MM.1S (cell line): ENCODE results near the gene NELFB.

ENCODE experiments used
- DNase-seq: peaks from one replicate; pipeline ENCODE4 v3.0.0-alpha.2; 2015
- H2AFZ ChIP-seq: fragments of 300-600 bp; sonication (generic); 2 replicates; pipeline ENCODE4 v1.6.0; 2016; ENCODE audit warnings: antibody characterized with exemption, low read length
- H3F3A ChIP-seq: fragments of 300-600 bp; sonication (generic); 2 replicates; pipeline ENCODE4 v1.6.1; 2016; ENCODE audit warnings: mild to moderate bottlenecking, antibody characterized with exemption, low read length, moderate library complexity, mixed read lengths; ENCODE audit not compliant: insufficient read depth
- H3K27ac ChIP-seq: fragments of 300-600 bp; sonication (generic); 2 replicates; pipeline ENCODE4 v1.5.1; 2016; ENCODE audit warnings: mild to moderate bottlenecking, low read length
- H3K27me3 ChIP-seq: fragments of 300-600 bp; sonication (generic); replicated peaks from 2 replicates; pipeline ENCODE4 v1.6.0; 2016; ENCODE audit warnings: low read length; ENCODE audit not compliant: insufficient read depth
- H3K36me3 ChIP-seq: fragments of 300-600 bp; sonication (generic); replicated peaks from 2 replicates; pipeline ENCODE4 v1.6.1; 2016; ENCODE audit warnings: mild to moderate bottlenecking, low read length, mixed read lengths; ENCODE audit not compliant: insufficient read depth
- H3K4me1 ChIP-seq: fragments of 300-600 bp; sonication (generic); 2 replicates; pipeline ENCODE4 v1.6.1; 2016; ENCODE audit warnings: low read length, mixed read lengths
- H3K4me2 ChIP-seq: fragments of 300-600 bp; sonication (generic); 2 replicates; pipeline ENCODE4 v1.6.0; 2016; ENCODE audit warnings: low read depth, low read length
- H3K4me3 ChIP-seq: fragments of 300-600 bp; sonication (generic); 2 replicates; pipeline ENCODE4 v1.5.1; 2016; ENCODE audit warnings: low read length, mixed read lengths
- H3K79me2 ChIP-seq: fragments of 300-600 bp; sonication (generic); 2 replicates; pipeline ENCODE4 v1.6.1; 2016; ENCODE audit warnings: mixed run types, low read length, mixed read lengths
- H3K9ac ChIP-seq: fragments of 300-600 bp; sonication (generic); 2 replicates; pipeline ENCODE4 v1.6.1; 2016; ENCODE audit warnings: low read length, mixed read lengths
- H3K9me2 ChIP-seq: fragments of 300-600 bp; sonication (generic); replicated peaks from 2 replicates; pipeline ENCODE4 v1.6.1; 2016; ENCODE audit warnings: mild to moderate bottlenecking, low read length, mixed read lengths; ENCODE audit not compliant: insufficient read depth
- H3K9me3 ChIP-seq: fragments of 300-600 bp; sonication (generic); replicated peaks from 2 replicates; pipeline ENCODE4 v1.6.1; 2016; ENCODE audit warnings: mild to moderate bottlenecking, low read length, mixed read lengths; ENCODE audit not compliant: insufficient read depth
- H4K20me1 ChIP-seq: fragments of 300-600 bp; sonication (generic); 2 replicates; pipeline ENCODE4 v1.6.1; 2016; ENCODE audit warnings: mild to moderate bottlenecking, low read length, moderate library complexity, mixed read lengths; ENCODE audit not compliant: insufficient read depth
- EZH2 ChIP-seq: fragments of 300-600 bp; sonication (generic); optimal IDR thresholded peaks from 2 replicates; pipeline ENCODE3; 2017; ENCODE audit warnings: low read depth, mild to moderate bottlenecking, antibody characterized with exemption, low read length, mixed read lengths
- EZH2phosphoT487 ChIP-seq: fragments of 300-600 bp; sonication (generic); IDR thresholded peaks from 2 replicates; pipeline ENCODE4 v1.6.1; 2018; ENCODE audit warnings: antibody characterized with exemption, low read length
- TF ChIP-seq, protein P1 (sequence below): fragments of 300-600 bp; sonication (generic); IDR thresholded peaks from 2 replicates; pipeline ENCODE4 v1.5.1; 2016; ENCODE audit warnings: antibody characterized with exemption, low read length, mixed read lengths

NELFB gene

DNA sequence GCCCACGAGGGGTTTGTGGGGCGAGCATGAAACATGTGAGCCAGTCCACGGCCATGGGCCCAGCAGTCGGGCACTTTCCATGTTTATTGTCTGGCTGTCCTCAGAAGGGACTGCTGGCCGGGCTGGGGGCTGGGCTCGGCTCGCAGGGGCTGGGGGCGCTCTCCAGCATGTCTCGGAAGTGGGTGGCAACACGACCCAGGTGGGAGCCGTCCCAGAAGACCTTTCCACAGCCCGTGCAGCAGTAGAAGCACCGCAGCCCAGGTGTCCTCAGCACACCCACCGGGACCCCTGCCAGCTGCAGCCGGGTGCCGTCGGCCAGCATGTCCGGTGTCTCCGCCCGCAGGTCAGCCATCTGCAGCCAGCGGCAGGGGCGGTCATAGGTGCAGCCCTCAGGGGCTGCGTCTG lies 51.7 kb downstream of the NELFB start:
- no peaks in the 10 kb centered on the region; the same call in 1 of the 2 replicates for H3K4me1 ChIP-seq
- no peaks in the 10 kb centered on the region for H3K79me2 ChIP-seq
- H3K27me3 ChIP-seq: peaks cover 22% of the 10 kb centered on the region
- no peak for DNase-seq
- no peak overlapping the region for H3K9ac ChIP-seq
- H3K9me2 ChIP-seq: no peaks in the 10 kb centered on the region
- no peaks in the 10 kb centered on the region for H3K36me3 ChIP-seq
- H3F3A ChIP-seq: peaks cover 7% of the 10 kb centered on the region; the same call in 1 of the 2 replicates
- H3K4me2 ChIP-seq: no peak overlapping the region
- H2AFZ ChIP-seq: no peak overlapping the region
- H3K4me3 ChIP-seq: no peak overlapping the region
- no peaks in the 10 kb centered on the region for H4K20me1 ChIP-seq
- TF ChIP-seq EZH2 (no peak), EZH2phosphoT487 (no peak)
- TF ChIP-seq, protein P1, sequence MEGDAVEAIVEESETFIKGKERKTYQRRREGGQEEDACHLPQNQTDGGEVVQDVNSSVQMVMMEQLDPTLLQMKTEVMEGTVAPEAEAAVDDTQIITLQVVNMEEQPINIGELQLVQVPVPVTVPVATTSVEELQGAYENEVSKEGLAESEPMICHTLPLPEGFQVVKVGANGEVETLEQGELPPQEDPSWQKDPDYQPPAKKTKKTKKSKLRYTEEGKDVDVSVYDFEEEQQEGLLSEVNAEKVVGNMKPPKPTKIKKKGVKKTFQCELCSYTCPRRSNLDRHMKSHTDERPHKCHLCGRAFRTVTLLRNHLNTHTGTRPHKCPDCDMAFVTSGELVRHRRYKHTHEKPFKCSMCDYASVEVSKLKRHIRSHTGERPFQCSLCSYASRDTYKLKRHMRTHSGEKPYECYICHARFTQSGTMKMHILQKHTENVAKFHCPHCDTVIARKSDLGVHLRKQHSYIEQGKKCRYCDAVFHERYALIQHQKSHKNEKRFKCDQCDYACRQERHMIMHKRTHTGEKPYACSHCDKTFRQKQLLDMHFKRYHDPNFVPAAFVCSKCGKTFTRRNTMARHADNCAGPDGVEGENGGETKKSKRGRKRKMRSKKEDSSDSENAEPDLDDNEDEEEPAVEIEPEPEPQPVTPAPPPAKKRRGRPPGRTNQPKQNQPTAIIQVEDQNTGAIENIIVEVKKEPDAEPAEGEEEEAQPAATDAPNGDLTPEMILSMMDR: no peak
- H3K27ac ChIP-seq: no peak overlapping the region
- H3K9me3 ChIP-seq: no peaks in the 10 kb centered on the region

GRCh38 chr9:137307255-137308056 lies 52.3 kb downstream of the NELFB start:
- no peak overlapping the region for H3K9ac ChIP-seq
- H3K79me2 ChIP-seq: no peaks in the 10 kb centered on the region
- no peaks in the 10 kb centered on the region; the same call in 1 of the 2 replicates for H3K4me1 ChIP-seq
- H3K4me2 ChIP-seq: no peak overlapping the region
- H3K36me3 ChIP-seq: no peaks in the 10 kb centered on the region
- no peaks in the 10 kb centered on the region for H4K20me1 ChIP-seq
- TF ChIP-seq EZH2: no peak
- TF ChIP-seq, protein P1: no peak
- no peak for TF ChIP-seq EZH2phosphoT487
- H2AFZ ChIP-seq: no peak overlapping the region
- H3K9me3 ChIP-seq: no peaks in the 10 kb centered on the region
- no peak for DNase-seq
- peaks cover 7% of the 10 kb centered on the region; the same call in 1 of the 2 replicates for H3F3A ChIP-seq
- peaks cover 22% of the 10 kb centered on the region for H3K27me3 ChIP-seq
- no peak overlapping the region for H3K27ac ChIP-seq
- no peaks in the 10 kb centered on the region for H3K9me2 ChIP-seq
- no peak overlapping the region for H3K4me3 ChIP-seq

- Histone ChIP-seq H3K36me3 (no peaks in the 10 kb centered on the region), H3K4me1 (no peaks in the 10 kb centered on the region; the same call in 1 of the 2 replicates), H4K20me1 (no peaks in the 10 kb centered on the region), H3F3A (peaks cover under 1% of the 10 kb centered on the region; the same call in 1 of the 2 replicates), H2AFZ (no peak overlapping the region), H3K9me3 (no peaks in the 10 kb centered on the region), H3K4me2 (no peak overlapping the region), H3K79me2 (no peaks in the 10 kb centered on the region), H3K9ac (no peak overlapping the region), H3K27me3 (peaks cover 23% of the 10 kb centered on the region), H3K4me3 (no peak overlapping the region), H3K27ac (no peak overlapping the region), H3K9me2 (no peaks in the 10 kb centered on the region)
- no peak for TF ChIP-seq EZH2phosphoT487
- no peak for TF ChIP-seq EZH2
- TF ChIP-seq, protein P1: no peak
- no peak for DNase-seq
Observed at GRCh38 chr9:137308057-137308619, 53.0 kb downstream of the NELFB start.
